ENCODE measurements around the gene APBB2.

The APBB2 gene

DNA sequence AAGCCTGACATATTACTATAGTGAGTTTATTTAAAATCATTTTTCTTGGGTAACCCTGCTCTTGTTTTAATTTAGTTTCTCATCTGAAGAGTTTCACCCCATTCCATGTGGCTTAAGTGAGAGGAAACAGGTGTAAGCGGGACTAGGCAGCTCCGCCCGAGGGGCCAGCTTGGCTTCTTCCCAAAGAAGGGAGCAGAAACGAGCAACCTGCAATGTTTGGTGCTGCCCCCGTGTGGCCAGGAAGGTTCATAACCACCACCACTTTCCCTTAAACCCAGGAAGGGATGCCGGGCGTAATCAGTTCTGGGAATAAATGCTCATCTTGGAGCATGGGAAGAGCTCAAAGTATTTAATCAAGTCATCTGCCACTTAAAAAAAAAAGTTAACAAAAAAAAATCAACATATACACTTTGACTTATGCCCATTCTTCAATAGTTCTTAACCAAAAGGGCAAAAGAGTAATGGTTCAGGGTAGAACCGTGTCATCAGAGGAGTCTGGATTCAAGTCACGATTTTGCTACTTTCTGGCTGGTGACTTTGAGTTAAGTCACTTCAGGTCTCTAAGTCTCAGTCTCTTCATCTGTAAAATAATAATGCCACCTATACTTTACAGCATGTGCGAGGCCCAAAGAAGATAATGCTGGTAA, 316.7 kb downstream of the APBB2 start:
- peak; percentile 41 for DNase-seq (ENCODE audit: low read depth)

DNA sequence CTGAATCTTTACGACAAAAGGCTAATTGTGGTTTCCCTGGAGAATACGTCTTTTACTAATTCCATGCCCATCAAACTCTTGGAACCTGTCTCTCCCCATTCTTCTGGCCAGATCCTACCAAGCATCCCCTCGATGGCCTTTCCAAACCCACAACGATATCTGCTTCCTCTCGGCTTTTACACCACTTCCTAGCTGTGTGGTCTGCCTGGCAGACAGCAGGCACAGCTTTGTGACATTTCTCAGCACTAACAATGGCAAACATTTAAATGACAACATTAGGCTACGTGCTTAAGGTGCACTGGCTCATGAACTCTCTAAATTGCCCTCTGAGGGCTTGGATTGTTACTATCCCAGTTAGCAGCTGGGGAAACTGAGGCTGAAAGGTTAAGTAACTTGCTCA, 323.6 kb downstream of the APBB2 start:
- DNase-seq (ENCODE audit: low read depth): no peak

- DNase-seq (ENCODE audit: low read depth): no peak
Measured at GRCh38 chr4:40890199-40890598, 324.1 kb downstream of the APBB2 start.

DNA sequence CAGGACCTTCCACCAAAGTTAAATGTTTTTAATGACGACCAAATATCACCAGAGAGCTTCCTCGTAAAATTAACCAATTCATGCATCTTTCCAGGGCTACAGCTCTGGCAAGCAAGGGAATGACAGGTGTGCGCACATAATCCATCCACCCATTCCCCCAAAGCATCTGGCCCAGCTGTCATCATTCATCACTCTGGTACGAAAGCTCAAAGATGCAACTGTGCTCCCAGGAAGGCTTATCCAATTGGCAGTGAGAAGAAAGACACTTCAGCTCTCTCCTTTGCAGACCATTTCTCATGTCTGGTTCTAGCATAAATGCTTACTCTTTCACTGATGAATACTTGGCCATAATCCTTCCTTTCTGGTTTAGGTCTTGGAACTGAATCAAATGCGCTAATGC, 325.4 kb downstream of the APBB2 start:
- no peak for DNase-seq (ENCODE audit: low read depth)

DNA sequence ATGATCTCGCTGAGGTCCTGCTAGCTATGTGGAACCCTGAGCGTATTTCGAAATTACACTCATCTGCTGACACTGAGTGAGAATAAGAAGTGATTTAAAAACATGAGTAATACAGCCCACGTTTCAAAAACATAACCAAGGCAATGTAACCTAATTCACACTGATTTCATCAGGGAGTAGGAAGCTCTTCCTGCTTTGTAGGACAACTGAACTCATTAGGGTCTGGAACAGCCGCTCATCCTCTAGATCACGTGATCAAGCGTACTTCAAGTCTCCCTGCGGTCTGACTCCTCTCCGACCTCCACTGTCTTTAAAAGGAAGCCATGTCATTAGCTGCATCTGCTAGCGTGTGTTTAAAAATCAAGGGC, 326.6 kb downstream of the APBB2 start:
- DNase-seq (ENCODE audit: low read depth): no peak

DNA sequence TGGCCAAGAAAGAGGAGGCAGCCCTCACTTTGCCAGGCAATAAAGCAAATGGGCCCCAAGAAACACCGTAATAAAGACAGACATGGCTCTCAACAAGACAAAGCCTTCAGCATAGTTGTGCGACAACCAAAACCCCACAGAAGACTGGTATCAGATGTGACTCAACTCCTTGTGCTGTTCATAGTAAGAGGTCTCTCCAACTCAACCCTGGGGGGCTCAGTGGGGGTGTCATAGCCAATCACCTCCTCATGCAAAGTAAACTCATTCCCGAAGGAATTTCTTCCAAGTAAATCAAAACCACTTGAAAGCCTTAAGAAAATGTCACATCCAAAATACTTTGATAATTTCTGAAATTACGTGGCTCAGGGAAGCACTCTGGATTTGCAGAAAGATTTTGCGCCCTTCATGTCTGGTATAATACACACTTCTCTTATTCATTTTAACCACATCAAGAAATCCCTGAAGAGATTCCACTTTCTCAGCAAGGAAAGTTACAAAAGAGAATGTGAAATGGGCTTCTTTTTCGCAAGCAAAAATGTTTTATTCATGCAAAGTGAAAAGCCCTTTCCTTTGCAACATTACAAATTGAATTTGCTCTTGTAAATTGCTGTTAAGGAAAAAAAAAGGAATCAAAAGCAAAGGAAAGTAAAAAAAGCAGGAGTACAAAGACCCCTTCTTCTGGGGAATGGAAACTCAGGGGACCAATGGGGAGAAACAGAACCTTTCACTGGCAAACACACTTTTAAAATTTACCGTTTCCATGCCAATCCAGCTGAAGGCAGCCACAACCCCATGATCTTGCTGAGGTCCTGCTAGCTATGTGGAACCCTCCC, 327.2 kb downstream of the APBB2 start:
- no peak for DNase-seq (ENCODE audit: low read depth)

DNA sequence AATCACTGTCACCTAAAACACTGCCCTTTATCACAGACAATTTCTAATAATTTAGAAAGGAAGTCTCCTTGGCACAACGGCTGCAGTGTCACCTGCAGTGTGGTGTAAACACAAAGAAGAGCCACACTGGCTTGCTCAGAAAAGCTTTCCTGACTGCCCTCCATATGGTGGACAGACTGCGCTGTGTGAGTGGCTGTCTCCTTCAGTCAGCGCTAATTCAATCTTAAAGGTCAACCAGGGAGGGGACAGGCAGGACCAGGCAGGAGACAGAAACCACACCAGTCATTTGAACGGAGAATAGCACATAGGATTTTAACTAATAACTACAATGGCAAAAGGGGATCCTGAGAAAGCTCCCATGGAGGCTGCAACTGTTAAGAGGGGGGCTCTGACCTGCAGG, 332.5 kb downstream of the APBB2 start:
- no peak for DNase-seq (ENCODE audit: low read depth)

GRCh38 chr4:40881096-40881495, 333.2 kb downstream of the APBB2 start:
- DNase-seq (ENCODE audit: low read depth): no peak

DNA sequence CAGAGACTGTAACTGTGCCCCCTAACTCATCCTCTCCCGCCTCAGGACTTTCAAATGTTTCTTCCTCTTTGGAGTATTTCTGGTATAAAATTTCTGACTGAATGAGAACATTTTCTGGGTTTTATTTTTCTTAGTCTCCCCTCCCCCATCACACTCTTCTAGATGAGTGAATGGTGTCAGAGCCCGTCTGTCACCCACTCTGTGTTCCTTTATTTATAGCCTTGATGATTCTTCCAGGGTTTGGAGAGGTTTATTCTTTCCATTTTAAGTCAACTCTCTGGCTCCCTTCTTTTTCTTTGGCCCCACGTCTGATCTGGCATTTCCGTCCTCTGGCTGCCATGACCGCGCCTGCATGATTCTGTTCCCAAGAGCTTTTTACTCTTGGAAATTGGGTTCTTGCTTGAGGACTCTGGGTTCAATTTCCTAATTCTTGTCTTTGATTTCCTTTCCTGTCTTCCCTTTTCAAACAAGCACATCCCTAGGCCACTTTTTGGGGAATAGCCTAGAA, 335.7 kb downstream of the APBB2 start:
- DNase-seq (ENCODE audit: low read depth): no peak

DNA sequence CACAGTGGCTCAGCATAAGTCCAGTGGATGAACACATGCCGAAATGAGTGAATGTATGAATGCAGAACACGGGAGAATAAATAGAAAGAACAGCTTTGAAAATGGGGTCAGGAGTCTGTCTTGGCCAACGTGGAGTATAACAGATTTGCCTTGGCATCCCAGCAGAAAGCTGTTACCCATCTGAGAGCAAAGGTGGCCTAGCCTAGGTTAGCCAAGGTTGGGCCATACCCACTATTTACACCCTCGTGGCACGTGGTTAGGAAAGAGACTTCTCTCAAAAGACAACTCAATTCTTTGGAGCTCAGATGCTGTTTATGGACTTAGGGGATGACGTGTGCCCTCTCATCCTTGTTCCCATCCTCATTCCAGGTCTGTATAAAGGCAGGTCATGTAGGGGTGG, 337.3 kb downstream of the APBB2 start:
- no peak for DNase-seq (ENCODE audit: low read depth)

- no peak for DNase-seq (ENCODE audit: low read depth)
Measured at GRCh38 chr4:40875507-40876150, 338.7 kb downstream of the APBB2 start.

DNA sequence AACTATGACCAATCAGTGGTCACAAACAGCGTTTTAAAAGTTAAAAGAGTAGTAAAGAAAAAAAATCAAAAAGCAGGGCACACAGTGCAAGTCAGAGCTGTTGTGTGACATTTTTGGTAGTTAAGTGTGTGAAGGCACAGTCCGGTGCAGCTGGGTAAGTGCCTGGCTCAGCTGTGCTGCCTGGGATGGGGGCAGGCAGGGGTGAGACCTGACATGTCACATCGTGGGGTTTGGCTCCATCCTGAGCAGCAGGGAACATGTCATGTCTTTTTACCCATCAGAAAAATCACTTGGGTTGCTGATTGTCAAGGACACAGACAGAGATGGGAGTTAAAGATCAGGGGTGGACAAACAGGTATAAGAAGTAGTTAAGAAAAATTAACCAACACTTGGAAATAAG, 339.4 kb downstream of the APBB2 start:
- no peak for DNase-seq (ENCODE audit: low read depth)

DNA sequence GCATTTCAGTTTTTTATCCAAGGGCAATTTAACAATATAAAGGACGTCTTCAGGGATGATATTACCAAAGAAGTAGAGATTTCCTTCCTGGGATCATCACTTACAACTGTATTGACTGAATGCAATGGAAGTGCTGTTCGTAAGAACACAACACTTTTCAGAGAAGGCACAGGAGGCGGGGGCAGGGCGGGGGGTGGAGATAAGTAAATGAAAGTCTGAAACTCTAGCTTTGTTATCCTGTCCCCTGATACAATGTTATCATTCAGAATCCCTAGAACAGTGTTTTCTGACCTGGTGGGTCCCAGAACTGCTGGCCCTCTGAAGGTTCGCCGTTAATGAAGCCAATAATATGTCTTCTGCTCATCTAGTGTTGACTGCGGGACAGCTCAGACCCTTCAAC, 340.0 kb downstream of the APBB2 start:
- DNase-seq (ENCODE audit: low read depth): no peak

GRCh38 chr4:40871695-40872250, 342.6 kb downstream of the APBB2 start:
- DNase-seq (ENCODE audit: low read depth): no peak

- no peak for DNase-seq (ENCODE audit: low read depth)
Measured at GRCh38 chr4:40870150-40870549, 344.2 kb downstream of the APBB2 start.

DNA sequence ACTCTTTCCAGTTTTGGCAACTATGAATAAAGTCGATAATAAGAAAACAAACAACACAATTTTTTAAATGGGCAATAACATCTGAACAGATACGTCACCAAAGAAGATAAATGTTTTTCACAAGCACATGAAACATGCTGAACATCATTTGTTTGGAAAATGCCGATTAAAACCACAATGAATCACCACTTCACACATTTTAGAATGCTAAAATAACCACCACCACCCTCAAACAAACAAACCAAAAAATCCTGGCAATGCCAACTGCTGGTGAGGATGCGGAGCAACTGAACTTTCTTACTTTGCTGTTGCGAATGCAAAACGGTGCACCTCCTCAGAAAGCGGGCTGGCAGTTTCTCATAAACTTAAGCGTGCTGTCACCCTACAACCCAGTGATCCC, 348.6 kb downstream of the APBB2 start:
- no peak for DNase-seq (ENCODE audit: low read depth)

GRCh38 chr4:40864531-40864930, 349.8 kb downstream of the APBB2 start:
- DNase-seq (ENCODE audit: low read depth): no peak

- no peak for DNase-seq (ENCODE audit: low read depth)
Measured at GRCh38 chr4:40858962-40859361, 355.4 kb downstream of the APBB2 start.

- DNase-seq (ENCODE audit: low read depth): no peak
Measured at GRCh38 chr4:40857956-40858355, 356.4 kb downstream of the APBB2 start.

GRCh38 chr4:40856840-40857362, 357.4 kb downstream of the APBB2 start:
- peak; percentile 41 for DNase-seq (ENCODE audit: low read depth)

DNA sequence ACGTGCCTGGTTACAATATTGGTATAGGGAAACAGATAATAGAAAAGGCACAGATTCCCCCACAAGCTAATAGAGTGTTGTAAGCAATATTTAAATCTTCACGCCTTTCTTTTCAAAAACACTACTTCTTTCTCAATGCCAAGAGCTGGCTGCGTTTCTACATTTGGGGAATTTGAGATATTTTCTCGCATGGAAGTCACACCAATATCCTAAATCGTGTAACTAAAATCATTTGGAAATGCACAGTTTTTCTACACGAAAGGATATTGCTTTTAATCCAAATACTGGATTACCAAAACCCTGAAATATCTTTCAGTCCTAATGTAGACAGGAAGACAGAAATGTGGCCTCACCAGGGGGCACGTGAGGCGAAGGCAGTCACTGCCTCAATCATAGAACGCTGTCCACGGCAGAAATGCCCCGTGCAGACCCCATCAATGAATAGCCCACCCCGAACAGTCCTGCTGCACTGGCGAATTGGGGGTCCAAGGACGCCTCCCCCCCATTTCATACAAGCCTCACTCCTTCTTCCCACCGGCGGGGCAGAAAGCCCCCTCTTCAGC, 358.0 kb downstream of the APBB2 start:
- DNase-seq (ENCODE audit: low read depth): no peak

- DNase-seq (ENCODE audit: low read depth): no peak
Measured at GRCh38 chr4:40850496-40850895, 363.8 kb downstream of the APBB2 start.

Data from stimulated activated CD4-positive, alpha-beta T cell treated with anti-CD3 and anti-CD28 coated beads, Interleukin-2, amount 100 ng/mL, for 4 hours (primary cell).